PFSK-1 (cell line): ENCODE data around the gene SHC4.

Source experiments
- FOXP2 ChIP-seq: optimal IDR thresholded peaks from 2 replicates; pipeline ENCODE3; 2011; ENCODE audit warnings: borderline replicate concordance, control low read depth, inconsistent platforms; ENCODE audit not compliant: insufficient read depth; ENCODE audit errors: extremely low read length, extremely low read depth
- POLR2AphosphoS5 ChIP-seq: IDR thresholded peaks from 2 replicates; pipeline ENCODE4 v1.6.1; 2012; ENCODE audit warnings: low read depth, mild to moderate bottlenecking, control low read depth, low read length, moderate library complexity
- SIN3A ChIP-seq: IDR thresholded peaks from 2 replicates; pipeline ENCODE4 v1.6.1; 2012; ENCODE audit warnings: mild to moderate bottlenecking, low read length, moderate library complexity, borderline replicate concordance; ENCODE audit not compliant: insufficient read depth
- TAF1 ChIP-seq: IDR thresholded peaks from 2 replicates; pipeline ENCODE4 v1.6.1; 2012; ENCODE audit warnings: low read length, control low read depth, borderline replicate concordance; ENCODE audit not compliant: insufficient read depth
- TF ChIP-seq, protein P1 (sequence below), 2 experiments: IDR thresholded peaks; 2 replicates each; pipeline versions ENCODE4 v1.6.1 to v1.8.0; 2011 to 2012; ENCODE audit warnings: low read depth in 2 of 2, low read length in 2 of 2, control low read depth in 1 of 2, inconsistent platforms in 1 of 2, mild to moderate bottlenecking in 1 of 2, moderate library complexity in 1 of 2; ENCODE audit not compliant: insufficient read depth in 1 of 2

SHC4 gene

DNA sequence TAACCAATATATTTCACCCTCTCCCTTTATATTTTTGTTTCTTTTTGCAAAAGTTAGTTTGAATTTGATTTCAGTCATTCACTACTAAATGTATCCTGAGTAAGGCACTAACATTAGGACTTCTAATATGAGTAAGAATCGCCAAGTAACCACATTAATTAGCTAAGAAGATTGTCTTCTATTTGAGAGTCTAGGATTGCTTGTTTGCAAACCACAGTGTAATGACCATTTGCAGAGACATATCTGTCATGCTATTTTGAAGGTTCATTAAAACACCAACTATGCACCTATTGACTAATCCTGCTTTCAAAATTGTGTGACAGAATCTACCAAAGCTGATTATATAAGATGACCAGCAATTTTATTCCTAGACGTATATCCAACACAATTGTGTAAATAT, 91.1 kb downstream of the SHC4 start:
- TF ChIP-seq, protein P1, sequence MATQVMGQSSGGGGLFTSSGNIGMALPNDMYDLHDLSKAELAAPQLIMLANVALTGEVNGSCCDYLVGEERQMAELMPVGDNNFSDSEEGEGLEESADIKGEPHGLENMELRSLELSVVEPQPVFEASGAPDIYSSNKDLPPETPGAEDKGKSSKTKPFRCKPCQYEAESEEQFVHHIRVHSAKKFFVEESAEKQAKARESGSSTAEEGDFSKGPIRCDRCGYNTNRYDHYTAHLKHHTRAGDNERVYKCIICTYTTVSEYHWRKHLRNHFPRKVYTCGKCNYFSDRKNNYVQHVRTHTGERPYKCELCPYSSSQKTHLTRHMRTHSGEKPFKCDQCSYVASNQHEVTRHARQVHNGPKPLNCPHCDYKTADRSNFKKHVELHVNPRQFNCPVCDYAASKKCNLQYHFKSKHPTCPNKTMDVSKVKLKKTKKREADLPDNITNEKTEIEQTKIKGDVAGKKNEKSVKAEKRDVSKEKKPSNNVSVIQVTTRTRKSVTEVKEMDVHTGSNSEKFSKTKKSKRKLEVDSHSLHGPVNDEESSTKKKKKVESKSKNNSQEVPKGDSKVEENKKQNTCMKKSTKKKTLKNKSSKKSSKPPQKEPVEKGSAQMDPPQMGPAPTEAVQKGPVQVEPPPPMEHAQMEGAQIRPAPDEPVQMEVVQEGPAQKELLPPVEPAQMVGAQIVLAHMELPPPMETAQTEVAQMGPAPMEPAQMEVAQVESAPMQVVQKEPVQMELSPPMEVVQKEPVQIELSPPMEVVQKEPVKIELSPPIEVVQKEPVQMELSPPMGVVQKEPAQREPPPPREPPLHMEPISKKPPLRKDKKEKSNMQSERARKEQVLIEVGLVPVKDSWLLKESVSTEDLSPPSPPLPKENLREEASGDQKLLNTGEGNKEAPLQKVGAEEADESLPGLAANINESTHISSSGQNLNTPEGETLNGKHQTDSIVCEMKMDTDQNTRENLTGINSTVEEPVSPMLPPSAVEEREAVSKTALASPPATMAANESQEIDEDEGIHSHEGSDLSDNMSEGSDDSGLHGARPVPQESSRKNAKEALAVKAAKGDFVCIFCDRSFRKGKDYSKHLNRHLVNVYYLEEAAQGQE (IDR thresholded peaks at IDR 0.05; ENCODE audit: insufficient read depth in 1 of 2, low read depth in 2 of 2, low read length in 2 of 2), result no peak
- TF ChIP-seq SIN3A, result no peak
- no peak for TF ChIP-seq POLR2AphosphoS5
- TF ChIP-seq TAF1, result no peak
- TF ChIP-seq FOXP2, result no peak

DNA sequence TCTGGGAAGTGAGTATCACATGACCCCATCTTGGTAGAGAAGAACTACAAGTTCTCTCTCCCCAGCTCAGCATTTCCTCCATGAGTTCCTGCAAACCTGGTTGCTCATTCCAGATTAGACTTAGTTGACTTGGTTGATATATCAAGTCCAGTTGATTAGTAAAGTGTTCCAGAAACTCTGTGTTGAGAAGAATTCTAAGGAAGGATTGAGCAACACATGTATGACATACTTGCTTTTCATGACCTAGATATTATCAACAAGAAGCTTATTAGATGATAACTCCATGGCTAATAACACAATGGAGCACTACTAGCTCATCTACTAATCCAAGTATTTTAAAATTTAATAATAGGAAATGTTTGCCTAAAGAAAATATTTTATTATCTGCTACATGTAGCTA, 92.2 kb downstream of the SHC4 start:
- TF ChIP-seq POLR2AphosphoS5 (no peak; the same call in 1 of the 2 replicates), SIN3A (no peak), TAF1 (no peak), FOXP2 (no peak)
- TF ChIP-seq, protein P1 (IDR thresholded peaks at IDR 0.05; ENCODE audit: insufficient read depth in 1 of 2, low read depth in 2 of 2, low read length in 2 of 2), result no peak

DNA sequence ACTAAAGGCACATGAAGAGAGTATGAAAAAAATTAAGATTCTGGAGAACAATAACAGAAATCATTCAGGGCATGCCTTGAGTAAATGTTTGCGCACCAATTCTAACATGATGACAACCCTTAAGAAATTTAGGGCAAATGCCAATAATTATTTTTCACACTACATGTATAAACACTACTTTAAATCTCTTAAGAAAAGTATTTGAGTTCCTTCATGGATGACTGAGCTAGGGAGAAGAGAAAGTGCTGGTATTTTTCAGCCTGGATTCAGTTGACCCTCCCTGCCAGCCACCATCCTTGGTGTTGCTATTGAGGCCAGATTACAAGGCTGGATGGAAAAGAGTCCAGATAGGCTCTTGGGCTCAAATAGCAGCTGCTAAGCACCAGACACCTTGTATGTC, 93.8 kb downstream of the SHC4 start:
- TF ChIP-seq, protein P1 (IDR thresholded peaks at IDR 0.05; ENCODE audit: insufficient read depth in 1 of 2, low read depth in 2 of 2, low read length in 2 of 2), result no peak
- no peak for TF ChIP-seq FOXP2
- no peak for TF ChIP-seq POLR2AphosphoS5
- TF ChIP-seq TAF1, result no peak
- TF ChIP-seq SIN3A, result no peak

DNA sequence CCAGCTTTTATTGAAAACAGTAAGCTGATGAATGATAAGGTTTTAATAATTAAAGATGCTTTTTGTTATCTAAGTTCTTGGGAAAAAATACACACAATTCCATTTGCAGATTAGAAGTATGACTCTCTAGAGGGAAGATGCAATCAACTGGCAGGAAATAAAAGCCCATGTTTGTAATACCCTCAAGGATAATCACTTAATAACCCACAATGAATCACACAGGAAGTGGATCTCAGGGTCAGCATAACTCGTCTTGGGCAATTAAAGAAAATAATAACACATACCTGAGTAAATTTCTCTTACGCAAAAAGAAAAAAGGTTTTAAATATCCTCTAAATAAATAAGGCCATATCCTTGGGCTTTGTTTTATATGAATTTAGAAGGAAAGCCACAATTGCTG, 95.2 kb downstream of the SHC4 start:
- TF ChIP-seq, protein P1 (IDR thresholded peaks at IDR 0.05; ENCODE audit: insufficient read depth in 1 of 2, low read depth in 2 of 2, low read length in 2 of 2), result 0 out of 4 replicates have a peak, but pooled peaks of 1 of the 2 experiments have one; percentile 24
- peak; percentile 75; the same call in 1 of the 2 replicates for TF ChIP-seq SIN3A
- TF ChIP-seq POLR2AphosphoS5, result peak; percentile 35; the same call in 1 of the 2 replicates
- TF ChIP-seq FOXP2, result no peak
- TF ChIP-seq TAF1, result no peak

DNA sequence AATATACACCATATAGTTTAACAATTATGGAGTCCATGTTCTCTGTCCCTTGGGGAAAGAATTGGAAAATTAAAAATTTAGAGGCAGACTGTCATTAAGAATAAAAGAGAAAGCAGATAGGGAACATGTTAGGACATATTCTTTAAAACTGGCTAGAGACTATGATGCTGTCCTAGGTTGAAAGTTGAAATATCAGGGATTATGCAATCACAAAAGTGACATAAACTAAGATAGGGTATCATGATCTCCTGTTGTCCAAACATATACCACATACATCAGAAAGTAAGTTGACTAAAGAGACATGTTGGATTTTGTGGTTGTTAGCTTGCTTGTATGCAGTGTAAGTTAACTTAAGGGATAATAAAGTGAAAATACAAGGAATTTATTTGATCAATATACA, 95.7 kb downstream of the SHC4 start:
- TF ChIP-seq SIN3A, result no peak
- no peak for TF ChIP-seq POLR2AphosphoS5
- no peak for TF ChIP-seq TAF1
- TF ChIP-seq FOXP2, result no peak
- TF ChIP-seq, protein P1 (IDR thresholded peaks at IDR 0.05; ENCODE audit: insufficient read depth in 1 of 2, low read depth in 2 of 2, low read length in 2 of 2), result no peak
